ENCODE results near the gene ODAD3. TPM values are rescaled to one million over a fixed set of nuclear protein-coding genes. Genes with fewer than 3 reads are reported as not detected.

Gene ODAD3
- total and polyA plus RNA-seq, 2 of the 13 experiments (the other 11 are each of a cell fraction or from before 2014, with no cell fraction given): 0.04 to 0.08 TPM

DNA sequence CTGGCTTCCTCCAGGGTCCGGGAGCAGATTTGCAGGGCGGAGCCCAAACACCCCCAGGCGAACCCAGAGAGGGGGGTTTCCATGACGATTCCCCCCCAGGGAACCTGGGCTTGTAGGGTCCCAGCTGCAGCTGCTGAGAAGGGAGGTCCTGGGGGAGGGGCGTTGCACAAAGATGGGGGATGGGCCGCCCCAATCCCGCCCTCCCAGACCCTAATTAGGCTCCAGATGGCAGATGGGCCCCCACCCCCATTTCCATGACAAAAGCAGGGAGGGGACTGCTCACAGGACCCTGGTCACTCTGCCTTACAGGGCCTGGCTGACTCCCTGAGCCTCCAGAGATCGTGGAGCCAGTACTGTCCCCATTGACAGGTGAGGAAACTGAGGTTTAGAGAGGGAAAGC lies 30.7 kb upstream of the ODAD3 start:
- H2AFZ ChIP-seq (ENCODE audit: low read length): no peak overlapping the region
- intact Hi-C loops (cut with micrococcal nuclease; ENCODE audit: unreplicated experiment) (no loop called here), in situ Hi-C loops (cut with HindIII; ENCODE audit: extremely low pct_ligation_motif_present, low pct_unique_long_range_greater_than_20kb) (no loop called here)
- 8% methylated on average over 7 of the region's 8 CpGs for WGBS (ENCODE audit: low lambda C conversion rate)
- TF ChIP-seq PHB2 (IDR thresholded peaks at IDR 0.05; ENCODE audit: partially characterized antibody) (no peak), ZNF564 (CRISPR knock-in tag; IDR thresholded peaks at IDR 0.05) (no peak), ZNF556 (CRISPR knock-in tag; IDR thresholded peaks at IDR 0.05; ENCODE audit: borderline replicate concordance) (no peak), LCORL (IDR thresholded peaks at IDR 0.05) (no peak), LCORL (CRISPR knock-in tag; IDR thresholded peaks at IDR 0.05) (no peak), SUZ12 (IDR thresholded peaks at IDR 0.05; ENCODE audit: low read depth, low read length) (no peak), DNMT1 (CRISPR knock-in tag; IDR thresholded peaks at IDR 0.05) (no peak), EHMT2 (IDR thresholded peaks at IDR 0.05; ENCODE audit: borderline replicate concordance, low read depth, low read length) (no peak), CENPX (CRISPR knock-in tag; IDR thresholded peaks at IDR 0.05) (no peak), NFKBIZ (CRISPR knock-in tag; IDR thresholded peaks at IDR 0.05) (no peak), DNMT3B (CRISPR knock-in tag; conservative IDR thresholded peaks at IDR 0.05) (no peak)
- TF ChIP-seq, protein P1, sequence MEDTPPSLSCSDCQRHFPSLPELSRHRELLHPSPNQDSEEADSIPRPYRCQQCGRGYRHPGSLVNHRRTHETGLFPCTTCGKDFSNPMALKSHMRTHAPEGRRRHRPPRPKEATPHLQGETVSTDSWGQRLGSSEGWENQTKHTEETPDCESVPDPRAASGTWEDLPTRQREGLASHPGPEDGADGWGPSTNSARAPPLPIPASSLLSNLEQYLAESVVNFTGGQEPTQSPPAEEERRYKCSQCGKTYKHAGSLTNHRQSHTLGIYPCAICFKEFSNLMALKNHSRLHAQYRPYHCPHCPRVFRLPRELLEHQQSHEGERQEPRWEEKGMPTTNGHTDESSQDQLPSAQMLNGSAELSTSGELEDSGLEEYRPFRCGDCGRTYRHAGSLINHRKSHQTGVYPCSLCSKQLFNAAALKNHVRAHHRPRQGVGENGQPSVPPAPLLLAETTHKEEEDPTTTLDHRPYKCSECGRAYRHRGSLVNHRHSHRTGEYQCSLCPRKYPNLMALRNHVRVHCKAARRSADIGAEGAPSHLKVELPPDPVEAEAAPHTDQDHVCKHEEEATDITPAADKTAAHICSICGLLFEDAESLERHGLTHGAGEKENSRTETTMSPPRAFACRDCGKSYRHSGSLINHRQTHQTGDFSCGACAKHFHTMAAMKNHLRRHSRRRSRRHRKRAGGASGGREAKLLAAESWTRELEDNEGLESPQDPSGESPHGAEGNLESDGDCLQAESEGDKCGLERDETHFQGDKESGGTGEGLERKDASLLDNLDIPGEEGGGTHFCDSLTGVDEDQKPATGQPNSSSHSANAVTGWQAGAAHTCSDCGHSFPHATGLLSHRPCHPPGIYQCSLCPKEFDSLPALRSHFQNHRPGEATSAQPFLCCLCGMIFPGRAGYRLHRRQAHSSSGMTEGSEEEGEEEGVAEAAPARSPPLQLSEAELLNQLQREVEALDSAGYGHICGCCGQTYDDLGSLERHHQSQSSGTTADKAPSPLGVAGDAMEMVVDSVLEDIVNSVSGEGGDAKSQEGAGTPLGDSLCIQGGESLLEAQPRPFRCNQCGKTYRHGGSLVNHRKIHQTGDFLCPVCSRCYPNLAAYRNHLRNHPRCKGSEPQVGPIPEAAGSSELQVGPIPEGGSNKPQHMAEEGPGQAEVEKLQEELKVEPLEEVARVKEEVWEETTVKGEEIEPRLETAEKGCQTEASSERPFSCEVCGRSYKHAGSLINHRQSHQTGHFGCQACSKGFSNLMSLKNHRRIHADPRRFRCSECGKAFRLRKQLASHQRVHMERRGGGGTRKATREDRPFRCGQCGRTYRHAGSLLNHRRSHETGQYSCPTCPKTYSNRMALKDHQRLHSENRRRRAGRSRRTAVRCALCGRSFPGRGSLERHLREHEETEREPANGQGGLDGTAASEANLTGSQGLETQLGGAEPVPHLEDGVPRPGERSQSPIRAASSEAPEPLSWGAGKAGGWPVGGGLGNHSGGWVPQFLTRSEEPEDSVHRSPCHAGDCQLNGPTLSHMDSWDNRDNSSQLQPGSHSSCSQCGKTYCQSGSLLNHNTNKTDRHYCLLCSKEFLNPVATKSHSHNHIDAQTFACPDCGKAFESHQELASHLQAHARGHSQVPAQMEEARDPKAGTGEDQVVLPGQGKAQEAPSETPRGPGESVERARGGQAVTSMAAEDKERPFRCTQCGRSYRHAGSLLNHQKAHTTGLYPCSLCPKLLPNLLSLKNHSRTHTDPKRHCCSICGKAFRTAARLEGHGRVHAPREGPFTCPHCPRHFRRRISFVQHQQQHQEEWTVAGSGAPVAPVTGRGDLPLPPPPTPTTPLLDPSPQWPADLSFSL (CRISPR knock-in tag; IDR thresholded peaks at IDR 0.05): no peak
- TF ChIP-seq, protein P2, sequence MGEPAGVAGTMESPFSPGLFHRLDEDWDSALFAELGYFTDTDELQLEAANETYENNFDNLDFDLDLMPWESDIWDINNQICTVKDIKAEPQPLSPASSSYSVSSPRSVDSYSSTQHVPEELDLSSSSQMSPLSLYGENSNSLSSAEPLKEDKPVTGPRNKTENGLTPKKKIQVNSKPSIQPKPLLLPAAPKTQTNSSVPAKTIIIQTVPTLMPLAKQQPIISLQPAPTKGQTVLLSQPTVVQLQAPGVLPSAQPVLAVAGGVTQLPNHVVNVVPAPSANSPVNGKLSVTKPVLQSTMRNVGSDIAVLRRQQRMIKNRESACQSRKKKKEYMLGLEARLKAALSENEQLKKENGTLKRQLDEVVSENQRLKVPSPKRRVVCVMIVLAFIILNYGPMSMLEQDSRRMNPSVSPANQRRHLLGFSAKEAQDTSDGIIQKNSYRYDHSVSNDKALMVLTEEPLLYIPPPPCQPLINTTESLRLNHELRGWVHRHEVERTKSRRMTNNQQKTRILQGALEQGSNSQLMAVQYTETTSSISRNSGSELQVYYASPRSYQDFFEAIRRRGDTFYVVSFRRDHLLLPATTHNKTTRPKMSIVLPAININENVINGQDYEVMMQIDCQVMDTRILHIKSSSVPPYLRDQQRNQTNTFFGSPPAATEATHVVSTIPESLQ (CRISPR knock-in tag; conservative IDR thresholded peaks at IDR 0.05): no peak
- TF ChIP-seq, protein P3, sequence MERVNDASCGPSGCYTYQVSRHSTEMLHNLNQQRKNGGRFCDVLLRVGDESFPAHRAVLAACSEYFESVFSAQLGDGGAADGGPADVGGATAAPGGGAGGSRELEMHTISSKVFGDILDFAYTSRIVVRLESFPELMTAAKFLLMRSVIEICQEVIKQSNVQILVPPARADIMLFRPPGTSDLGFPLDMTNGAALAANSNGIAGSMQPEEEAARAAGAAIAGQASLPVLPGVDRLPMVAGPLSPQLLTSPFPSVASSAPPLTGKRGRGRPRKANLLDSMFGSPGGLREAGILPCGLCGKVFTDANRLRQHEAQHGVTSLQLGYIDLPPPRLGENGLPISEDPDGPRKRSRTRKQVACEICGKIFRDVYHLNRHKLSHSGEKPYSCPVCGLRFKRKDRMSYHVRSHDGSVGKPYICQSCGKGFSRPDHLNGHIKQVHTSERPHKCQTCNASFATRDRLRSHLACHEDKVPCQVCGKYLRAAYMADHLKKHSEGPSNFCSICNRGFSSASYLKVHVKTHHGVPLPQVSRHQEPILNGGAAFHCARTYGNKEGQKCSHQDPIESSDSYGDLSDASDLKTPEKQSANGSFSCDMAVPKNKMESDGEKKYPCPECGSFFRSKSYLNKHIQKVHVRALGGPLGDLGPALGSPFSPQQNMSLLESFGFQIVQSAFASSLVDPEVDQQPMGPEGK (CRISPR knock-in tag; IDR thresholded peaks at IDR 0.05): no peak
- H3K36me3 ChIP-seq (replicated peaks in 1 of 2; ENCODE audit: control insufficient read depth in 1 of 2, insufficient read depth in 2 of 2, low read length in 2 of 2): no peaks in the 10 kb centered on the region
- POLR2A ChIA-PET: no interaction called here
- H3K27ac ChIP-seq (ENCODE audit: extremely low read length, insufficient read depth, low read length): no peak overlapping the region
- H3K4me1 ChIP-seq (ENCODE audit: insufficient read depth, low read length): no peaks in the 10 kb centered on the region
- H3K79me2 ChIP-seq (ENCODE audit: insufficient read depth, low read length): no peaks in the 10 kb centered on the region
- FAIRE-seq: no peak
- no TSS peak for BruUV-seq (replicated peaks)
- no peak for DNase-seq (ENCODE audit: low spot score)
- H3K9me3 ChIP-seq (ENCODE audit: low read length): no peaks in the 10 kb centered on the region
- H3K4me3 ChIP-seq (replicated peaks in 1 of 3; ENCODE audit: insufficient read depth in 1 of 3, low read depth in 2 of 3, low read length in 3 of 3): no peak overlapping the region
- H3K27me3 ChIP-seq (ENCODE audit: control insufficient read depth in 1 of 2, insufficient read depth in 2 of 2, low read length in 2 of 2): no peaks in the 10 kb centered on the region; a peak in 1 of 5 replicates
- no peak overlapping the region for H3K4me2 ChIP-seq (ENCODE audit: low read depth, low read length)
- no peak overlapping the region for H3K9ac ChIP-seq (ENCODE audit: insufficient read depth, low read depth, low read length)
- H4K20me1 ChIP-seq (ENCODE audit: insufficient read depth, low read length): no peaks in the 10 kb centered on the region
- CTCF ChIA-PET (ENCODE audit: low intra/inter-chr PET ratio, low total read pairs): no interaction called here
- no peak for ATAC-seq
